Measurements from ENCODE around the gene CACNA1E. TPM values are rescaled to one million over a fixed set of nuclear protein-coding genes. Genes with fewer than 3 reads are reported as not detected.

Gene CACNA1E
- total and polyA plus RNA-seq, 2 of the 13 experiments (the other 11 are each of a cell fraction or from before 2014, with no cell fraction given): not detected

- intact Hi-C loops (cut with micrococcal nuclease; ENCODE audit: unreplicated experiment) (no loop called here), in situ Hi-C loops (cut with HindIII; ENCODE audit: extremely low pct_ligation_motif_present, low pct_unique_long_range_greater_than_20kb) (no loop called here)
- no peak for FAIRE-seq
- H4K20me1 ChIP-seq (ENCODE audit: insufficient read depth, low read length): no peaks in the 10 kb centered on the region
- H3K4me3 ChIP-seq (replicated peaks in 1 of 3; ENCODE audit: insufficient read depth in 1 of 3, low read depth in 2 of 3, low read length in 3 of 3): no peak overlapping the region
- CTCF ChIA-PET (ENCODE audit: low intra/inter-chr PET ratio, low total read pairs): no interaction called here
- H2AFZ ChIP-seq (ENCODE audit: low read length): no peak overlapping the region
- no peak overlapping the region for H3K4me2 ChIP-seq (ENCODE audit: low read depth, low read length)
- no peak overlapping the region for H3K9ac ChIP-seq (ENCODE audit: insufficient read depth, low read depth, low read length)
- WGBS (ENCODE audit: low lambda C conversion rate): 1% methylated on average over 4 of the region's 4 CpGs
- POLR2A ChIA-PET: no interaction called here
- H3K36me3 ChIP-seq (replicated peaks in 1 of 2; ENCODE audit: control insufficient read depth in 1 of 2, insufficient read depth in 2 of 2, low read length in 2 of 2): no peaks in the 10 kb centered on the region
- no peak for DNase-seq (ENCODE audit: low spot score)
- no peak for ATAC-seq
- H3K79me2 ChIP-seq (ENCODE audit: insufficient read depth, low read length): no peaks in the 10 kb centered on the region
- H3K4me1 ChIP-seq (ENCODE audit: insufficient read depth, low read length): no peaks in the 10 kb centered on the region
- H3K27ac ChIP-seq (ENCODE audit: extremely low read length, insufficient read depth, low read length): no peak overlapping the region
- H3K27me3 ChIP-seq (ENCODE audit: control insufficient read depth in 1 of 2, insufficient read depth in 2 of 2, low read length in 2 of 2): no peaks in the 10 kb centered on the region; a peak in 1 of 5 replicates
- no peaks in the 10 kb centered on the region for H3K9me3 ChIP-seq (ENCODE audit: low read length)
- no TSS peak for BruUV-seq (replicated peaks)
- TF ChIP-seq ARID3A (IDR thresholded peaks at IDR 0.05; ENCODE audit: low read depth, low read length) (no peak), ZBTB4 (CRISPR knock-in tag; IDR thresholded peaks at IDR 0.05; ENCODE audit: borderline replicate concordance) (no peak), SALL1 (CRISPR knock-in tag; IDR thresholded peaks at IDR 0.05) (no peak), ZHX2 (IDR thresholded peaks at IDR 0.05; ENCODE audit: low read depth) (no peak), ZHX2 (CRISPR knock-in tag; IDR thresholded peaks at IDR 0.05; ENCODE audit: borderline replicate concordance) (no peak), ZNF3 (CRISPR knock-in tag; IDR thresholded peaks at IDR 0.05) (no peak), HBP1 (CRISPR knock-in tag; IDR thresholded peaks at IDR 0.05; ENCODE audit: low read depth) (no peak), ZNF607 (CRISPR knock-in tag; IDR thresholded peaks at IDR 0.05; ENCODE audit: borderline replicate concordance) (no peak), CERS6 (CRISPR knock-in tag; IDR thresholded peaks at IDR 0.05) (no peak)
These were observed 118.1 kb downstream of the CACNA1E start for GRCh38 chr1:181601186-181601950.

Measured in HepG2 (cell line).